Activated CD8-positive, alpha-beta memory T cell treated with anti-CD3 and anti-CD28 coated beads for 1 hour (primary cell): Measurements from ENCODE around the gene FAM50A.
A peak's percentile ranks its signal among the peaks of the same experiment; 100 is the strongest.

Experiments
- DNase-seq, 2 donors: peaks; one replicate each; pipeline ENCODE4 v3.0.0-alpha.2; 2020; ENCODE audit warnings: low read depth in 1 of 2; ENCODE audit errors: extremely low read depth in 1 of 2

FAM50A gene

DNA sequence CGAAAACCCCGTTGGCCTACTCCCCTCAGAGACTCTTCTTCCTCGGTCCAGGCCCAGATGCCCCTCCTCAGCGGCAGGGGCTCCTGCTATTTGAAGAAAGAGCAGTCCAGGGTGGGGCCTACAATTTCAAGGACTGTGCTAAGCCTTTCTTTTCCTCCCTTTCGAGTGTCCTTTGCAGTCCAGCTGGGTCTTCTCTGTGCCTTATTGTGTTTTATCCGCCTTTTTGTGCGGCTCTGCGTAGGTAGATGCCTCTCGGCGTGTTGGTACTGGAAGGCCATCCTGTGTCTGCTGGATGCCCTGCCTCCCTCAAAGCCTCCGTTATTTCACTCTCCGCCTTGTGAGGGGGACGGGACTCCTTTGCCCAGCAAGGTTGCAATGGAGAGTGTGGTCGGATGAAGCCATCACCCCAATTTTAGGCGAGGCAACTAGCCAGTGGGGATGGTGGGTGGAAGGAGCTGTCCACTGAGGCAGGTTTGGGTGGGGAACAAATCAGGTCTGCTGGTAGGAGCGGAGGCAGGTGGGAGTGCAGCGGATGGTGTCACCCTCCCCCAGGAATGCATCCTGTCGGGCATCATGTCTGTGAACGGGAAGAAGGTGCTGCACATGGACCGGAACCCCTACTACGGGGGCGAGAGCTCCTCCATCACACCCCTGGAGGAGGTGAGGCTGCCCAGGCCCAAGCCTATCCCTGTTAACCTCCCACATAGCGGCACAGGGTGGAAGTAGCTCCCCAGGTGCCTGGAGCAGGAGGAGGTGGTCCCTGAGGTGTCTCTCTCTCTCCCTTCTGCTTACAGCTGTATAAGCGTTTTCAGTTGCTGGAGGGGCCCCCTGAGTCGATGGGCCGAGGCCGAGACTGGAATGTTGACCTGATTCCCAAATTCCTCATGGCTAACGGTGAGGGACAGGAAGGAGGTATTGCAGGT lies 5.7 kb upstream of the FAM50A start:
- DNase-seq: no peak

DNA sequence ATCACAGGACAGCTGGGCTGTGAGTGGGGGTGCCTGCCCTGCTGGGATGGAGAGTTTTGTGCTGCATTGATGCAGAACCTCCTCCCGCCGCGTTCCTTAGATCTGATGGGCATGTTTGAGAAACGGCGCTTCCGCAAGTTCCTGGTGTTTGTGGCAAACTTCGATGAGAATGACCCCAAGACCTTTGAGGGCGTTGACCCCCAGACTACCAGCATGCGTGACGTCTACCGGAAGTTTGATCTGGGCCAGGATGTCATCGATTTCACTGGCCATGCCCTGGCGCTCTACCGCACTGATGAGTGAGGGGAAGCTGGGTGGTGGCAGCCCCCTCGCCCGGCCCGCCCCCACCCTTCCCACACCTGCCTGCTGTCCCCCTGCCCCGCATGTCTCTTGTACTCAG lies 4.1 kb upstream of the FAM50A start:
- DNase-seq: no peak

DNA sequence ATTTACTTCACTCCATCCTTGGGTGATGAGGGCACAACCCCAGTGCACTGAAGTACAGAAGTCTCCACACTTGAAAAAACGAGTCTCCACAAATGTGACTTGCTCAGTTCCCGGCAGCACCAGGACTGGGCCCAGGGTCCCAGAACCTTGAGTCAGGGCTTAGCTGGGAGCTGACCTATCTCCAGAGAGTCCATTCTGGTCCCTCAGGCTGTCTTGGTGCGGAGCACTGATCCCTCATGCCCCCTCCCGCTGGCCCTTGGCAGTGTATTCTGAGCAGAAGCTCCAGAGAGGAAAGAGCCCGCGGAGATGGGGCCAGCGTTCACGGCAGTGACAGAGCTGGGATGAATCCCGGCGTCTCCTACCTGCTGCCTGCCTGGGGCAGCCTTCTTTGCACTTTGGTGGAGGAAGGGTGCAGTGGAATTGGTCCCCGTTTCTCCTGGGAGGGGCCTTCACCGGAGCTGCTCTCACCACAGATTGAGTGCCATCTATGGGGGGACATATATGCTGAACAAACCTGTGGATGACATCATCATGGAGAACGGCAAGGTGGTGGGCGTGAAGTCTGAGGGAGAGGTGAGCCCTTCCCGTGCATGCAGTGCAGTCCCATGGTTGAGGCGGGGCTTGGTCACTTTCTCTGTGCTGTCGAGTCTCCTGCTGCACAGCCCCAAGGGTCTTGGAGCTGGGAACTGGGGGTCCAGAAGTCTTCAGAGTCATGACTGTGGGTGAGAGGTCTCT lies 3.2 kb upstream of the FAM50A start:
- no peak for DNase-seq

DNA sequence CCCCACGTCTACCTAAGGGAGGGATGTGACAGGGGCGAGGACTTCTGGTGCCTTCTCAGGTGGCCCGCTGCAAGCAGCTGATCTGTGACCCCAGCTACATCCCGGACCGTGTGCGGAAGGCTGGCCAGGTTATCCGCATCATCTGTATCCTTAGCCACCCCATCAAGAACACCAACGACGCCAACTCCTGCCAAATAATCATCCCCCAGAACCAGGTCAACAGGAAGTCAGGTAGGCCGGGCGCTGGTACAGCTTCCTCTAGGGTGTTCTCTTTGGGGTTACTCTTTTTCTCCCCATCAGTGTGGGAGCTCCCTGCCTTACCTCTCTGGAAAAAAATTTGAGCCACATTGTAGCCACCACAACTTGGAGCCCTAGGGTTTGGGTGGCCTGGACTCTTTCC lies 2.4 kb upstream of the FAM50A start:
- no peak for DNase-seq

DNA sequence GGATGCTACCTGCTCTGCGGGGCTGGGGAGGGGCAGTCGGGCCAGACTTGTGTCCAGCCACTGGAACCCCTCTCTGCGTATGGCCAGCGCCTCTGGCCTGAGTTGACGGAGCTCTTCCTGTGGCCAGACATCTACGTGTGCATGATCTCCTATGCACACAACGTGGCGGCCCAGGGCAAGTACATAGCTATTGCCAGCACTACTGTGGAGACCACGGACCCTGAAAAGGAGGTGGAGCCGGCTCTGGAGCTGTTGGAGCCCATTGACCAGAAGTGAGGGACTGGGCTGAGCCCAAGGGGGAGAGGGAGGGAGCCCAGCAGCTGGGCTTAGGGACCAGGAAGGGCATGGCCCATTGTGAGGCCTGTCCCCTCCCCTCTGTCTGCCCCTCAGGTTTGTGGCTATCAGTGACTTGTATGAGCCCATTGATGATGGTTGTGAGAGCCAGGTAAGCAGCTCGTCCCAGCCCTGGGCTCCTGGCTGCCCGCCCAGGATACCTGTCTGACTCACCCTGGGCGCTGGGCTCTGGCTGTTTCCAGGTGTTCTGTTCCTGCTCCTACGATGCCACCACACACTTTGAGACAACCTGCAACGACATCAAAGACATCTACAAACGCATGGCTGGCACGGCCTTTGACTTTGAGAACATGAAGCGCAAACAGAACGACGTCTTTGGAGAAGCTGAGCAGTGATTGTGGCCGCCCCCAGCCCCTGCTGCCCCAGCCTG lies 1.8 kb upstream of the FAM50A start:
- DNase-seq: no peak

DNA sequence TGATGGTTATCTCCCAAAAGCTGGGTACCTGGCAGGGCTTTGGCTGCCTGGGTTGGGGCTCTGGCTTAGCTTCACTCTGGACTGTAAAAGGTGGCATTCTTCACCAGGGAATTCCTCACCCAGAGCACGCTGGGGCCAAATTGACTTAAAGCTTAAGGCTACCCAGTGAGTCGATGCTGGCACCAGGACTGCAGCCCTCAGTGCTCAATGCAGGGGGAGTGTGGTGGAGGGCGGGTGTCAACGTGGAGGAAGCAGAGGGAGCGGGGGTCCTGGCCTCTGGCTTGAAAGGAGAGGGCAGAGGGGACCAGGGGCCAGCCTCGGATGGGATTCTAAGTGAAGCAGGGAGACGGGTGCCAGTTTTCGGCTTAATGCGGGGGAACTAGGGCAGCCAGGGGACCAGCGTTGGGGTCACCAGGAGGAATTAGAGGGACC lies 446 bp upstream of the FAM50A start:
- no peak for DNase-seq

DNA sequence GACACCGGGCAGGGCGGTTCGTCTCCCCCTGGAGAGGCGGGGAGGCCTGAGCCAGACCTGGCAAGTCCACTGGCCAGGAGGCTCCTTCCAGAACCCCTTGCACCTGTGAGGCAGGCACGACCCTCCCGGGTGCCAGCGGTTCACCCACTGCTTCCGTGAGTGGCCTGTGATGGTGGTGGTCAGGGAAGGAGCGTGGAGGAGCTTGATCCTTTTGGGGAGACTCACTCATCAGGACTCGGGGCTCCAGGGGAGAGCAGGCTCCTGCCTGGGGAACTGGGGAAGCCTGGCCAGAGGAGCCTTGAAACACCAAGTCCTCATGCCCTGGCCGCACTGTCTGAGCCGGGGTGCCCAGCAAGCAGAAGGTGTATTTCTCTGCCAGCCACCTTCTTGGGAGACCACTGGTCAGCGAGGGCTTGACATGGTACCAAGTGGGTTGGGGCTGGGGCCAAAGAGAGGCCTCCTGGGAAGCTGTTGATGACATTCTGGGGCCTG lies 860 bp downstream of the FAM50A start:
- no peak for DNase-seq

DNA sequence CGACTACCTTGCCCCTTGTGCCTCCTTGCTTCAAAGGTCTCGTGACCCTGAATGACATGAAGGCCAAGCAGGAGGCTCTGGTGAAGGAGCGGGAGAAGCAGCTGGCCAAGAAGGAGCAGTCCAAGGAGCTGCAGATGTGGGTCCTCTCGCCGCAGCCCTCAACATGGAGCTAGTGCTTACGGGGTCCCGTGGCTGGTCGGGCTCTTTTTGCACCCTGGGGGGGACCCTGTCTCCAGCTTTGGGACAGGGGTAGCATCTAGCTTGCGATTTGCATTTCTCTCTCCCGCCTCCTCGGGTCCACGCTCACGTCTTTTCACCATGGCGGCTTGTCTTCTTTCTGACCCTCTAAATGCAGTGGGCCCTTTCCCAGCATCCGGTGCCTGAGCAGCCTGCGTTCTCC lies 1.8 kb downstream of the FAM50A start:
- DNase-seq: no peak

DNA sequence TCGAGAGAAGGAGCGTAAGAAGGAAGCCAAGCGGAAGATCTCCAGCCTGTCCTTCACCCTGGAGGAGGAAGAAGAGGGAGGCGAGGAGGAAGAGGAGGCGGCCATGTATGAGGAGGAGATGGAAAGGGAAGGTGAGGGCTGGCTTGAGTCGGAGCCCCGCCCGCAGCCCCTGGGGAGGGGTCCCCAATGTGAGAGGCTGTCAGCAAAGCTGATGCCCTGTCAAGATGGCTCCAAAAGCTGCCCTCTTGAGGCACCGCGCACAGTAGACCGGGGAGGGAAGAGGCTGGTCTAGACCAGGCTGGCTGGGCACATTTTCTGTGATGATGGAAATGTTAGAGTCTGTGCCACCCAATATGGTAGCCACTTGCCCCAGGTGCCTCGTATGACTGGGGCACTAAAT lies 2.5 kb downstream of the FAM50A start:
- no peak for DNase-seq

DNA sequence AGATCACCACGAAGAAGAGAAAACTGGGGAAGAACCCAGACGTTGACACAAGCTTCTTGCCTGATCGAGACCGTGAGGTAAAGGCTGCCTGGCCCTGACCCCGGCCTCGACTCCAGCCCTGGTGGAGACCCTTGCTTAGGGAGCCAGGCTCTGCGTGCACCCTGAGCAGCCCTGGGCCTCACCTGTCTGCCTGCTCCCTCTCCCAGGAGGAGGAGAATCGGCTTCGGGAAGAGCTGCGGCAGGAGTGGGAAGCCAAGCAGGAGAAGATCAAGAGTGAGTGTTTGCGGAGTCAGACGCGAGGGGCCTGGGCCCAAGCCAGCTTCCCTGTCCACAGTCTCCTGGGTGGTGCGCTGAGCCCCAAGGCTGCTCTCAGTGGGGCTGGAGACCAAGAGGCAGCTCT lies 4.5 kb downstream of the FAM50A start:
- no peak for DNase-seq

DNA sequence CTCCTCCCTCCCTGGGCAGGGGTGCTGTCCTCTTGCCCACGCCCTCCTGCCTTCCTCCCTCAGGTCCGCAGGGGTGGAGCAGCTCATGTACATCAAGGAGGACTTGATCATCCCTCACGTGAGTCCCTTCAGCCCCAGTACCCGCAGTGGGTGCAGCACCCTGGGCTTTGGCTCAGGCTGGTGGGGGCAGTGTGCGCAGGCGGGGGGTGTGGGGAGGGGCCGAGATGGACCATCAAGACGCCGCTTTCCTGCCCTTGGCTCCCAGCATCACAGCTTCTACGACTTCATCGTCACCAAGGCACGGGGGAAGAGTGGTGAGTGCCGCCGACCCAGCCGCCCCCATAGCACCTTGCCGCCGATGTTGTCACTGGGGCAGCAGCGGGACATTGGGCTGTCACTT lies 5.7 kb downstream of the FAM50A start:
- no peak for DNase-seq

DNA sequence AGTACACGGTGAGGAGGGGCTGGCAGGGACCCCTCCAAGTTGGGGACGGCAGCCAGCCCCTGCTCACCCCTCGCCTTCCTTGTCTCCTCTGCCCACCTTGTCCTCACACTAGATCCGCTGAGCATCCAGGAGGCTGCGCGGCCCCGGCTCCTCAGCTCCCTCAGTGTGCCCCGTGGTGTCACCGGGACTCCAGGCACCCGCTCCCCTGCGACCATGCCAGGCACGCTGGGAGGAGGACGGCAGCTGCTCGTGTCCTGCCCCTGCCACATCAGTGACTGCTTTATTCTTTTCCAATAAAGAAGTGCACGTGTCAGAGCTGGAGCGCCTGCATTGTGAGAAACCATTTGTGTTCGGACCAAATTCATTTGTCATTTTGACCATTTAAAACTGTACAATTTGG lies 6.4 kb downstream of the FAM50A start:
- DNase-seq: no peak

DNA sequence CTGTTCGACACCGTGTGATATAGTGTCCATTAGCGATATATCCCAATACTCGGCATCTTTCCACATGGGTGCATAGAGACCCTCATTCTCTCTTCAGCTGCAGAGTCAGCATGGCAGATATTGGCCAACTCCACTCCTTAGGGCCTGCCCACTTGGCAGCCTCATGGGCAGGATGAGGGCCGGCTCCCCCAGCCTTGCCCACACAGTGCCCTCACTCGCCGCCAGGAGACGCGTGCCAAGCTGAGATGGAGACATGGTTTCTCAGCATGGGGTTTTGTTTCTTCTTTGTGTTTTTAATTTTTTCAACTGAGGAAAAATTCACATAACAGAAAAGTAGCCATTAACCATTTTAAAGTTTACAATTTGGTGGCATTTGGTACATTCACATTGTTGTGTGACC lies 8.9 kb downstream of the FAM50A start:
- DNase-seq: no peak

DNA sequence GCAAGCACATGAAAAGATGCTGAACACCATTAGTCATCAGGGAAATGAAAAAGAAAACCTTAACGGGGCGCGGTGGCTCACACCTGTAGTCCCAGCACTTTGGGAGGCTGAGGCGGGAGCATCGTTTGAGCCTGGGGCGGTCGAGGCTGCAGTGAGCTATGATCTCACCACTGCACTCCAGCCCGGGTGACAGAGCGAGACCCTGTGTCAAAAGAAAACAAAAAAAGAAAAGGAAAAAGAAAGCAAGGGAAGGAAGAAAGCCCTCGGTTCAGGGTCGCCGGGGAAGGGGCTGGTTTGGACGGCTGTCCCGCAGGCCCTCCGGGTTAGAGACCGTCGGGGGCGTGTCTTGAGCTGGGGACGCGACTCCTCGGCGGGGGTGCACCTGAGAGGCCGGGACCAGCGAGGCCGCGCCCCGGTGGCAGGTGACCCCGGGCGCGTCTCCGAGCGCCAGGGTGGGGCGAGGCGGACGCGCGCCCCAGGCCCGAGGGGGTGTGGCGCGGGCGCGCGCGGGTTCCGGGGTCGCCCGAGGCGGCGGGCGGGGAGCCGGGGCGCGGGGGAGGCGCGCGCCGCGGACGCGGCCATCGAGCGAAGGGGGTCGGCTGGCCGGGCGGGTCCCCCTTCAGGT lies 13.7 kb downstream of the FAM50A start:
- DNase-seq: peak in 1 of 2 donors; percentile 44

DNA sequence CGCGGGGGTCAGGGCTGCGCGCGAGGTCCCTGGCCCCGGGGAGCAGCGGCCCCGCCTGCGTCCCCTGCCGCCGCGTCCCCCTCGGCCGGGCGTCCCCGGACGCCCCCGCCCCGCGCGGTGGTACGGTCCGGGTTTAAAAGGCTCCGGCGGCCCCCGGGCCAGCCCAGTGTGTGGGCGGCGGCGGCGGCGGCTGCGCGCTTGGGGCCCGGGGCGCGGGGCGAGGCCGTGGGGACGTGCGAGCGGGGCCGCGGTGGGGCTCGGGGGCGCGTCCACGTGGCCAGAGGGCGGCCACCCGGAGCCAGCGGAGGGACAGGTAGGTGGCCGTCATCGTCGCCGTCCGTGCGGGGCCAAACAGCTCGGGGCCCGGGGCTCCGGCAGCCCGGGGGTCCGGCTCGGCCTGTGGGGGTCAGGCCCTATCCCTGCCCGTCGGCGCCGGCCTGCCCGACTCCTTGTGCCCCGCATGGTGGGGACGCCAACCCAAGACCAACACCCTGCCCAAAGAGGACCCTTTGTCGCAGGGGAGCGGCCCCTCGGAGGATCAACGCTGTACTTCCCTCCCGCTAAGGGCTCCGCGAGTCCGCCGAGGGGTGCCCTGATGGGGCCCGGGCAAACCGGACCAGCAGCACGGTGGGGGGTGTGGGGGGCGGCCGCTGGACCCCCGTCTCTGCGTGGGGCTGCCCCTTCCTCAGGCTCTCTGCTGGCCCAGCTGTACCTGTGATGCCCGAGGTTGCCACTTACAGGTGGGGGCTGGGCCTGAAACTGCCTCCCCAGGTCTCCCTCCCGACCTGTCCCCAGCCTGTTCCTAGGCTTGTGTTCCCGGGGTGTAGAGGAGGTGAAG lies 14.4 kb downstream of the FAM50A start, which contains the start of gene PLXNA3:
Gene PLXNA3 (plus strand): TSS at position 166 of the 838 bp plus-strand sequence. CDS start 1,903 bp downstream, outside the sequence.
- DNase-seq: peak in 1 of 2 donors; percentile 63

DNA sequence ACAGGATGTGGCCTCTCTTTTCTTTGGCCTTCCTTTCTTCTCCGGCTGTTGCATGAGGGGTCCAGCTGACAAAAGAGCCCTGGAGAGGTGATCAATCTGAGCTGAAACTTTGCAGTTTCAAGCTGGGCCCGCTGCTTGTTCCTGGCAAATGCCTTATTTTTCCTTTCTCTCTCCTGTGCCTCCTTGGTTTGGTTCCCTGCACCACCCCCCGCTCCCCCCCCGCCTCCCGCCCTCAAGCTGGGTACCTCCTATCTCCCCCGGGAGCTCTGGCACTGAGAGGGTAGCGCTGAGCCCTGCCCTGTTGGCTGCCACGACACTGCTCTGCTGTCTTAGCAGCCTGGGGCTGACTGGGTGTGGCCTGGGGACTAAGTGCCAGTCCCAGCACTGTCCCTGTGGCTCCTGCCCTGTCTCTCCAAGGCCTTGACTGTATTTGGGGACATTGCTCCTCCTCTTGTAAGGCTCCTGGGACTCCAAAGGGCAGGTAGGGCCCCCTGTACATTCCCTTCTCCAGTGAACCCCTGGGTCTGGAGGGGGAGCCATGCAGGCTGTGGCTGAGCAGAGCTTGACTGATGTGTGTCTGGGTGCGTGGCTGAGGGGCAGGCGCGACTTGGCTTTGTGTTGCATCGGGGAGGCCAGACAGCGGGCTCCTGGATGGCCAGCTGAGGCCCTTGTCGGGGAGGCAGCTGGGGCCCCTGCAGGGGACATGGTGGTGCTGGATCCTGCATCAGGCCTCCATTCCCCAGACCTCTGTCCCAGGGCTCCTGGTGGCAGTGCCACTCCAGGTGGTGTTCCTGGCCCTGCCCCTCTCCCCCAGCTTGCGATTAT lies 15.2 kb downstream of the FAM50A start:
- no peak for DNase-seq

DNA sequence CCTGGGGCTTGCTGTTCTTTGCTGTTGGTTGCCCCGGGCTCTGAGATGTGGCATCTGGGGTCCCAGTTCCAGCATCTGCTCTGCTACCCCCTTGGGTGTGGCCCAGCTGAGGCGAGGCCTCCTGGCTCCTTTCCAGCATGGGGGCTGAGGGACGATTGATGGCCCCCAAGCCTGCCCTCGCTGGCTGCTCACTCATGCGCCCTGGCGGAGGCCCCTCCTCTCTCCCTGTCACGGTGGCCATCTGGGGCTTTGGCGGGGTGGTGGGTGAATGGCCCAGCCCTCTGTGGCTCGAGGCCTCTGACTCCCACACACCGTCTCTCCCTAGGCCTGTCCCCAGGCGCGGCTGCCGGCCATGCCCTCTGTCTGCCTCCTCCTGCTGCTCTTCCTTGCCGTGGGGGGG lies 15.9 kb downstream of the FAM50A start:
- DNase-seq: no peak

DNA sequence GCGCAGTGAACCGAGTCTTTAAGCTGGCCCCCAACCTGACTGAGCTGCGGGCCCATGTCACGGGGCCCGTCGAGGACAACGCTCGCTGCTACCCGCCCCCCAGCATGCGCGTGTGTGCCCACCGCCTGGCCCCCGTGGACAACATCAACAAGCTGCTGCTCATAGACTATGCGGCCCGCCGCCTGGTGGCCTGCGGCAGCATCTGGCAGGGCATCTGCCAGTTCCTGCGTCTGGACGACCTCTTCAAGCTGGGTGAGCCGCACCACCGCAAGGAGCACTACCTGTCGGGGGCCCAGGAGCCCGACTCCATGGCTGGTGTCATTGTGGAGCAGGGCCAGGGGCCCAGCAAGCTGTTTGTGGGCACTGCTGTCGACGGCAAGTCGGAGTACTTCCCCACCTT lies 16.4 kb downstream of the FAM50A start:
- DNase-seq: no peak

DNA sequence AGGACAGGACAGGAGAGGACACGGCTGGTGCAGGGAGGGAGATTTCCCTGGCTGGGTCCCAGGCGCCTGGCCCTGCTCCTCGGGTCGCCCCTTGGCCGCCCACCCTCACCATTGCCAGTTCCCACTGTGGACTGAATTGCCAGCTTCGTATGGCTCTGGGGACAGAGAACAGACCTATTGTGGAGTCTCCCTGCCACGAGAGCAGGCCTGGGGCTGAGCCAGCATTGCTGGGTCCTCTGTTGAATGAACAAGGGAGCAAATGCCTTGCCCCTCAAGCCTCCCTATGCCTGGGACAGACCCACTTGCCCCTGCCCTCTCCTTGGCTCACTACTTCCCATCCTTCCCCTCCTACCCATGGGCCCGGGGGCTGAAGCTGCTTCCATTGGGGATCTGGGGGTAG lies 18.5 kb downstream of the FAM50A start:
- no peak for DNase-seq
